Stimulated activated CD4-positive, alpha-beta T cell treated with anti-CD3 and anti-CD28 coated beads, Interleukin-4, amount 100 ng/mL, for 48 hours (primary cell): ENCODE measurements around the gene XAB2.
"Not testable (repeated sequence)": the region's sequence is repeated elsewhere in the genome, so short reads cannot be mapped to it uniquely, and the experiment has no call there.

Source experiments
- DNase-seq, 2 donors: peaks; one replicate each; pipeline ENCODE4 v3.0.0-alpha.2; 2020; ENCODE audit warnings: low read depth in 2 of 2

Gene XAB2

GRCh38 chr19:7648265-7649014 is 19.1 kb upstream of the XAB2 start:
- no peak for DNase-seq

- DNase-seq, result no peak
These were observed 17.8 kb upstream of the XAB2 start for GRCh38 chr19:7647156-7647555.

GRCh38 chr19:7646426-7646700 is 17.0 kb upstream of the XAB2 start:
- DNase-seq, result no peak

GRCh38 chr19:7645656-7646425 is 16.5 kb upstream of the XAB2 start:
- DNase-seq, result no peak

GRCh38 chr19:7645163-7645562 is 15.8 kb upstream of the XAB2 start:
- DNase-seq, result no peak

GRCh38 chr19:7644550-7644877 is 15.2 kb upstream of the XAB2 start:
- no peak for DNase-seq

- not testable (repeated sequence) for DNase-seq
These were observed 14.5 kb upstream of the XAB2 start for GRCh38 chr19:7643629-7644549.

GRCh38 chr19:7643031-7643415 is 13.7 kb upstream of the XAB2 start:
- no peak for DNase-seq

GRCh38 chr19:7642295-7643030 is 13.1 kb upstream of the XAB2 start:
- DNase-seq, result no peak

GRCh38 chr19:7641290-7642276 is 12.2 kb upstream of the XAB2 start:
- DNase-seq, result no peak

GRCh38 chr19:7640803-7641202 is 11.5 kb upstream of the XAB2 start:
- DNase-seq, result no peak

- DNase-seq, result no peak
These were observed 10.6 kb upstream of the XAB2 start for GRCh38 chr19:7639863-7640348.

GRCh38 chr19:7638802-7639465 is 9.6 kb upstream of the XAB2 start:
- DNase-seq, result no peak

- DNase-seq, result no peak
These were observed 8.3 kb upstream of the XAB2 start for GRCh38 chr19:7637374-7638256.

GRCh38 chr19:7636691-7637373 is 7.5 kb upstream of the XAB2 start, which contains the start of gene STXBP2:
Gene STXBP2 (plus strand): TSS chr19:7637110. CDS start chr19:7637150, 40 bp downstream.
- DNase-seq, result peak; percentile 83 to 94

- DNase-seq, result no peak
These were observed 7.0 kb upstream of the XAB2 start for GRCh38 chr19:7636317-7636690.

- no peak for DNase-seq
These were observed 6.3 kb upstream of the XAB2 start for GRCh38 chr19:7635670-7636069.

- no peak for DNase-seq
These were observed 4.4 kb upstream of the XAB2 start, which contains the start of gene PCP2 for GRCh38 chr19:7633698-7634097. Gene PCP2 (minus strand): TSS chr19:7633719. CDS start chr19:7633457, 262 bp downstream.
